CD4-positive, alpha-beta memory T cell (primary cell): ENCODE data around the gene SFSWAP. TPM values are rescaled to one million over a fixed set of nuclear protein-coding genes. Genes with fewer than 3 reads are reported as not detected.
"Not testable (repeated sequence)": the region's sequence is repeated elsewhere in the genome, so short reads cannot be mapped to it uniquely, and the experiment has no call there.

Experiments used
- CTCF ChIA-PET: fragments of 350-600 bp; sonication (Branson Sonifier 250); formaldehyde crosslinking; loops from one replicate; lab custom pipeline; 2021; ENCODE audit warnings: inconsistent platforms; ENCODE audit not compliant: partially characterized antibody; lab: Charles Lee
- POLR2A ChIA-PET: fragments of 350-600 bp; sonication (Branson Sonifier 250); formaldehyde crosslinking; loops from one replicate; lab custom pipeline; 2021; ENCODE audit not compliant: partially characterized antibody; lab: Charles Lee
- DNase-seq, 5 donors: peaks; one replicate each; pipeline versions ENCODE4 v3.0.0 to v3.0.0-alpha.2; 2020 to 2022; ENCODE audit warnings: mixed read lengths in 1 of 5
- H3K27ac ChIP-seq: one replicate; pipeline ENCODE4 v1.7.0; 2013; ENCODE audit warnings: low read depth, low read length
- H3K27me3 ChIP-seq: 2 replicates; pipeline ENCODE4 v1.7.0; 2013; ENCODE audit warnings: mild to moderate bottlenecking, low read length, moderate library complexity; ENCODE audit not compliant: insufficient read depth
- H3K36me3 ChIP-seq: 2 replicates; pipeline ENCODE4 v1.7.0; 2013; ENCODE audit warnings: mild to moderate bottlenecking, low read length, moderate library complexity; ENCODE audit not compliant: insufficient read depth
- H3K4me1 ChIP-seq: 2 replicates; pipeline ENCODE4 v1.7.0; 2013; ENCODE audit warnings: mild to moderate bottlenecking, low read length, moderate library complexity; ENCODE audit not compliant: insufficient read depth
- H3K4me3 ChIP-seq, 2 donors: one replicate each; pipeline ENCODE4 v1.7.0; 2013; ENCODE audit warnings: low read length in 2 of 2, mild to moderate bottlenecking in 1 of 2
- H3K9me3 ChIP-seq, 2 donors: one replicate each; pipeline ENCODE4 v1.7.0; 2013; ENCODE audit warnings: low read length in 2 of 2, control low read depth in 1 of 2; ENCODE audit not compliant: control insufficient read depth in 1 of 2
- H3K27ac Mint-ChIP-seq, 7 donors: one replicate each; pipeline ENCODE4 v1.8.0; 2020 to 2021; ENCODE audit warnings: mixed read lengths in 7 of 7, mild to moderate bottlenecking in 6 of 7, inconsistent platforms in 3 of 7, moderate library complexity in 3 of 7
- H3K27me3 Mint-ChIP-seq, 2 donors: one replicate each; pipeline ENCODE4 v1.8.0; 2020 to 2021; ENCODE audit warnings: mixed read lengths in 2 of 2
- H3K36me3 Mint-ChIP-seq, 2 donors: one replicate each; pipeline ENCODE4 v1.8.0; 2020 to 2021; ENCODE audit warnings: mixed read lengths in 2 of 2, inconsistent platforms in 1 of 2, mild to moderate bottlenecking in 1 of 2
- H3K4me1 Mint-ChIP-seq, 4 donors: one replicate each; pipeline ENCODE4 v1.8.0; 2020 to 2021; ENCODE audit warnings: mixed read lengths in 4 of 4, mild to moderate bottlenecking in 1 of 4
- H3K4me3 Mint-ChIP-seq, 8 donors: one replicate each; pipeline ENCODE4 v1.8.0; 2020 to 2021; ENCODE audit warnings: mixed read lengths in 8 of 8, mild to moderate bottlenecking in 7 of 8, moderate library complexity in 6 of 8, inconsistent platforms in 3 of 8
- H3K9me3 Mint-ChIP-seq, 8 donors: one replicate each; pipeline ENCODE4 v1.8.0; 2020 to 2021; ENCODE audit warnings: mixed read lengths in 8 of 8, mild to moderate bottlenecking in 5 of 8, inconsistent platforms in 3 of 8, moderate library complexity in 1 of 8
- intact Hi-C: fragments of 100-400 bp; cut with micrococcal nuclease; formaldehyde crosslinking; loops from one replicate; pipeline ENCODE4 v1.15.1; 2023
- polyA plus RNA-seq, 2 donors: library from polyadenylated mRNA; unstranded; fragments of 300-500 nt; fragmentation: Illumina TruSeq; gene quantifications; one replicate each; pipeline ENCODE4 v1.2.3, GENCODE V29; 2021
- total RNA-seq, 2 experiments: library from RNA; stranded (reverse); gene quantifications; one replicate each; pipeline ENCODE4 v1.2.3, GENCODE V29; 2021

Gene SFSWAP
- total and polyA plus RNA-seq, 4 experiments from 2014 or later, result 9.8 to 96.8 (median 60.7) TPM

DNA sequence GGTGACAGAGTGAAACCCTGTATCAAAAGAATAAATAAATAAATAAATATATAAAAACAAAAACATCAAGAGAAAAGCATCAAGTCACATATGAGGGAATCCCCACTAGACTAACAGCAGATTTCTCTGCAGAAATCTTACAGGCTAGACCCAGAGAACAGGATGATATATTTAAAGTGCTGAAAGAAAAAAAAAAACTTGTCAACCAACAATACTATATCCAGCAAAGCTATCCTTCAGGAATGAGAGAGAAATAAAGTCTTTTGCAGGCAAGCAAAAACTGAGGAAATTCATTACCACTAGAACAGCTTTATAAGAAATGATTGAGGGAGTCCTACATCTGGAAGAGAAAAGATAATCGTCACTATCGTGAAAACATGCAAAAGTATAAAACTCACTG is 6.4 kb upstream of the SFSWAP start:
- peaks cover 1 to 5% of the 10 kb centered on the region in 2 donors for H3K27me3 Mint-ChIP-seq
- peaks cover 0 to 1% of the 10 kb centered on the region in 2 donors for H3K36me3 Mint-ChIP-seq
- Histone ChIP-seq H3K27ac (no peak overlapping the region), H3K9me3 (no peaks in the 10 kb centered on the region), H3K4me1 (no peaks in the 10 kb centered on the region), H3K36me3 (no peaks in the 10 kb centered on the region), H3K27me3 (no peaks in the 10 kb centered on the region), H3K4me3 (no peak overlapping the region)
- H3K4me3 Mint-ChIP-seq, result no peak overlapping the region
- H3K9me3 Mint-ChIP-seq, result peaks cover 2 to 25% (median 13%) of the 10 kb centered on the region in 8 donors
- intact Hi-C loops, result no loop called here
- ChIA-PET POLR2A (interaction anchor here (0.9 kb wide), 1 partner anchor 100 kb away, joined by 3 read pairs; no protein-coding TSS in a partner anchor), CTCF (no interaction called here)
- H3K27ac Mint-ChIP-seq, result peak overlapping the region in 1 of 7 donors; percentile 5
- no peak for DNase-seq
- H3K4me1 Mint-ChIP-seq, result peaks cover 0 to 3% (median 1%) of the 10 kb centered on the region in 4 donors

GRCh38 chr12:131706709-131707108 is 4.2 kb upstream of the SFSWAP start:
- DNase-seq, H3K36me3 ChIP-seq, intact Hi-C loops, POLR2A ChIA-PET, H3K27me3 Mint-ChIP-seq, H3K4me3 ChIP-seq, H3K27me3 ChIP-seq, H3K27ac Mint-ChIP-seq, H3K4me3 Mint-ChIP-seq, H3K9me3 ChIP-seq, H3K27ac ChIP-seq: not testable (repeated sequence)
- Mint-ChIP-seq H3K4me1 (peaks cover 7 to 23% (median 11%) of the 10 kb centered on the region in 4 donors), H3K36me3 (peaks cover 3 to 13% of the 10 kb centered on the region in 2 donors), H3K9me3 (peaks cover 3 to 25% (median 13%) of the 10 kb centered on the region in 8 donors)
- peaks cover 12% of the 10 kb centered on the region for H3K4me1 ChIP-seq
- CTCF ChIA-PET, result interaction anchor here (0.6 kb wide), 1 partner anchor 13 kb away, joined by 3 read pairs; no protein-coding TSS in a partner anchor

DNA sequence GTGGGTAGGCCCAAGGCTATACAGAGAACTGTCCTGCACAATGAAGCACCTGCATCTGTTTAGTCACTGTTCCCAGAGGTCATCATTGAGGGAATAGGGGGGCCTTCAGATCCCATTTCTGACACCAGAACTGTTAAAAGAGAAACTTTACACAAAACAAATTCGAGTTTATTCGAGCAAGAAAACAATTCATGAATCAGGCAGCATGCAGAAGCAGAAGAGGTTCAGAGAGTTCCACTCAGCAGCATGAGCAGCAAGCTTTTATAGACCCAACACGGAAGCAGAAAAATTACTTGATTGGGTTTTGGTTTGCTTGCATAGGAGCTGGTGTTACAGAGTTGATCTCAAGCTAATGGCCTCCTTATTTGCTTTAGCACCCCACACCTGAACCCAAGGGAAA is 1.7 kb upstream of the SFSWAP start:
- Mint-ChIP-seq H3K27me3 (no peaks in the 10 kb centered on the region), H3K4me3 (peak overlapping the region in 7 of 8 donors; percentile 80 to 99 (median 97)), H3K27ac (peak overlapping the region in 6 of 7 donors; percentile 30 to 96 (median 88)), H3K4me1 (peaks cover 20 to 40% (median 26%) of the 10 kb centered on the region in 4 donors), H3K36me3 (peaks cover 10 to 28% of the 10 kb centered on the region in 2 donors), H3K9me3 (peaks cover 2 to 11% (median 5%) of the 10 kb centered on the region in 8 donors)
- no peak for DNase-seq
- Histone ChIP-seq H3K4me1 (peaks cover 30% of the 10 kb centered on the region), H3K4me3 (peak overlapping the region in 1 of 2 donors; percentile 6), H3K27ac (no peak overlapping the region), H3K36me3 (peaks cover 4% of the 10 kb centered on the region), H3K9me3 (no peaks in the 10 kb centered on the region), H3K27me3 (no peaks in the 10 kb centered on the region)
- POLR2A ChIA-PET, result interaction anchor here (1.1 kb wide), 1 partner anchor 10 kb away, joined by 3 read pairs; no protein-coding TSS in a partner anchor
- CTCF ChIA-PET, result interaction anchor here (1.9 kb wide), 1 partner anchor 102 kb away, joined by 4 read pairs; no protein-coding TSS in a partner anchor
- intact Hi-C loops, result no loop called here

GRCh38 chr12:131711551-131712205 is 788 bp downstream of the SFSWAP start:
- peaks cover 29% of the 10 kb centered on the region for H3K36me3 ChIP-seq
- Mint-ChIP-seq H3K9me3 (peaks cover 0 to 2% (median 0%) of the 10 kb centered on the region in 8 donors), H3K27ac (peak overlapping the region; percentile 93 to 98 (median 96)), H3K4me1 (peaks cover 20 to 40% (median 26%) of the 10 kb centered on the region in 4 donors), H3K4me3 (peak overlapping the region; percentile 92 to 100 (median 98)), H3K36me3 (peaks cover 30 to 51% of the 10 kb centered on the region in 2 donors), H3K27me3 (no peaks in the 10 kb centered on the region)
- no peaks in the 10 kb centered on the region for H3K9me3 ChIP-seq
- peaks cover 30% of the 10 kb centered on the region for H3K4me1 ChIP-seq
- peak overlapping the region; percentile 94 to 99 for H3K4me3 ChIP-seq
- intact Hi-C loops, result loop anchor here (1.0 to 2.0 kb wide), 2 partner anchors 103 to 238 kb away; partner anchors contain the start of gene EP400
- H3K27ac ChIP-seq, result peak overlapping the region; percentile 89
- CTCF ChIA-PET, result interaction anchor here (1.0 to 1.3 kb wide), 3 partner anchors 102 to 107 kb away, joined by 3 to 4 read pairs (median 3); no protein-coding TSS in a partner anchor
- no peak for DNase-seq
- POLR2A ChIA-PET, result interaction anchor here (0.8 to 1.6 kb wide), 13 partner anchors 8 to 238 kb away, joined by 3 to 17 read pairs (median 6); partner anchors contain the start of gene EP400
- H3K27me3 ChIP-seq, result no peaks in the 10 kb centered on the region

DNA sequence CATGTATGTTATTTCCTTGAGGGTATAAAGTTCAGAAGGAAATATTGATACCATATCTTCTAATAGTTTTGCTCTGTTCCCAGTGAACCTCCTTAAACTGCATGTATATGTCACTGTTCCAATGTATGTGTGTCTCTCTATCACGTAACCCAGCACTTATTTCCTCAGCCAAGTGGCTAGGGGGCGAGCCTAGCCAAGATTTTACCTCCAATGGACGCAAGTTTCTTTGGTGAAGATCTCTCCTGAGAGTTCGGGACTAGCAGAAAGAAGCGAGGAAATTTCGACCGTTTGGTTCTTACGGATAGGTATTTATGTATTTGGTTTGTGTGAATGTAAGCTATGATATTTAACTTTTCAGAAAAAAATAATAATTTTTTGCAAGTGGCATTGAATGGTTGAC is 2.5 kb downstream of the SFSWAP start:
- no peak for DNase-seq
- intact Hi-C loops, result no loop called here
- H3K27ac ChIP-seq, result no peak overlapping the region
- H3K36me3 ChIP-seq, result peaks cover 41% of the 10 kb centered on the region
- peak overlapping the region in 3 of 7 donors; percentile 29 to 57 (median 38) for H3K27ac Mint-ChIP-seq
- peaks cover 38 to 64% of the 10 kb centered on the region in 2 donors for H3K36me3 Mint-ChIP-seq
- H3K27me3 Mint-ChIP-seq, result no peaks in the 10 kb centered on the region
- H3K4me3 ChIP-seq, result no peak overlapping the region
- H3K4me1 ChIP-seq, result peaks cover 30% of the 10 kb centered on the region
- peak overlapping the region in 7 of 8 donors; percentile 39 to 62 (median 44) for H3K4me3 Mint-ChIP-seq
- CTCF ChIA-PET, result no interaction called here
- no peaks in the 10 kb centered on the region for H3K27me3 ChIP-seq
- peaks cover 20 to 40% (median 26%) of the 10 kb centered on the region in 4 donors for H3K4me1 Mint-ChIP-seq
- POLR2A ChIA-PET, result no interaction called here
- no peaks in the 10 kb centered on the region for H3K9me3 ChIP-seq
- H3K9me3 Mint-ChIP-seq, result peaks cover 0 to 2% (median 0%) of the 10 kb centered on the region in 8 donors

DNA sequence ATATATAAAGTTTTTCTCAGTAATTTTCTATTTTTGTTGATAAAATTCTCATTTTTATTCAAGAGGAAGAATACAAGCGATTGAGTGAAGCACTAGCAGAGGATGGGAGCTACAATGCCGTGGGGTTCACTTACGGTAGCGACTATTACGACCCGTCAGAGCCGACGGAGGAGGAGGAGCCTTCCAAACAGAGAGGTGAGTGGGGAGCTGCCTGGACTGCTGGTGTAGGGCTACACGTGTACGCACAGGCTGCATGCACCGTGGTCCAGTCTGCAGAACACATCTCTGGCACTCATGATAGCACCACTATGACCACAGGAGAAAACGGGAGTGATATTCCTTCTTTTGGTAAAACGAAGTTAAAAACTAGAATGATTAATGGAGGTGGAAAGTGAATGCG is 3.9 kb downstream of the SFSWAP start:
- intact Hi-C loops, result no loop called here
- POLR2A ChIA-PET, result no interaction called here

GRCh38 chr12:131716282-131716681 is 5.4 kb downstream of the SFSWAP start:
- Mint-ChIP-seq H3K36me3 (peaks cover 55 to 82% of the 10 kb centered on the region in 2 donors), H3K4me3 (no peak overlapping the region), H3K27me3 (no peaks in the 10 kb centered on the region), H3K27ac (no peak overlapping the region), H3K4me1 (peaks cover 13 to 21% (median 19%) of the 10 kb centered on the region in 4 donors), H3K9me3 (no peaks in the 10 kb centered on the region)
- H3K9me3 ChIP-seq, result no peaks in the 10 kb centered on the region
- ChIA-PET POLR2A (no interaction called here), CTCF (interaction anchor here (0.7 kb wide), 1 partner anchor 39 kb away, joined by 3 read pairs; no protein-coding TSS in a partner anchor)
- H3K4me3 ChIP-seq, result no peak overlapping the region
- DNase-seq, result no peak
- H3K27me3 ChIP-seq, result no peaks in the 10 kb centered on the region
- H3K36me3 ChIP-seq, result peaks cover 70% of the 10 kb centered on the region
- peaks cover 22% of the 10 kb centered on the region for H3K4me1 ChIP-seq
- intact Hi-C loops, result no loop called here
- H3K27ac ChIP-seq, result no peak overlapping the region

More for the DNA sequence above, 3.9 kb downstream of the SFSWAP start:
- H3K4me1 ChIP-seq, result peaks cover 29% of the 10 kb centered on the region
- H3K36me3 Mint-ChIP-seq, result peaks cover 47 to 73% of the 10 kb centered on the region in 2 donors
- peak overlapping the region in 1 of 7 donors; percentile 62 for H3K27ac Mint-ChIP-seq
- H3K36me3 ChIP-seq, result peaks cover 55% of the 10 kb centered on the region
- H3K27ac ChIP-seq, result no peak overlapping the region
- H3K9me3 ChIP-seq, result no peaks in the 10 kb centered on the region
- H3K4me1 Mint-ChIP-seq, result peaks cover 18 to 34% (median 24%) of the 10 kb centered on the region in 4 donors
- no peak overlapping the region for H3K4me3 Mint-ChIP-seq
- H3K27me3 ChIP-seq, result no peaks in the 10 kb centered on the region
- no peaks in the 10 kb centered on the region for H3K27me3 Mint-ChIP-seq
- CTCF ChIA-PET, result no interaction called here
- peaks cover 0 to 1% (median 0%) of the 10 kb centered on the region in 8 donors for H3K9me3 Mint-ChIP-seq
- DNase-seq, result no peak
- no peak overlapping the region for H3K4me3 ChIP-seq
